Dendritic cell treated with granulocyte-macrophage colony-stimulating factor and Interleukin-4, amounts not matched to agents 40 ng/mL and 50 ng/mL, for 4 days (primary cell): ENCODE measurements around the gene RBM34.

Experiments used
- H3K27ac Mint-ChIP-seq: one replicate; pipeline ENCODE4 v1.8.0; 2022; ENCODE audit warnings: mild to moderate bottlenecking, mixed read lengths
- H3K27me3 Mint-ChIP-seq: one replicate; pipeline ENCODE4 v1.8.0; 2022; ENCODE audit warnings: mild to moderate bottlenecking, mixed read lengths
- H3K36me3 Mint-ChIP-seq: one replicate; pipeline ENCODE4 v1.8.0; 2022; ENCODE audit warnings: low read depth, mixed read lengths
- H3K4me1 Mint-ChIP-seq: one replicate; pipeline ENCODE4 v1.8.0; 2022; ENCODE audit warnings: low read depth, mixed read lengths
- H3K4me3 Mint-ChIP-seq: one replicate; pipeline ENCODE4 v1.8.0; 2022; ENCODE audit warnings: mild to moderate bottlenecking, moderate library complexity, mixed read lengths
- H3K9me3 Mint-ChIP-seq: one replicate; pipeline ENCODE4 v1.8.0; 2022; ENCODE audit warnings: mixed read lengths
- intact Hi-C: fragments of 100-400 bp; cut with micrococcal nuclease; formaldehyde crosslinking; loops from one replicate; pipeline ENCODE4 v1.15.0; 2022

The RBM34 gene

GRCh38 chr1:235122348-235122747, 38.7 kb downstream of the RBM34 start:
- intact Hi-C loops: no loop called here
- Mint-ChIP-seq H3K9me3 (no peaks in the 10 kb centered on the region), H3K27me3 (no peaks in the 10 kb centered on the region), H3K36me3 (peaks cover 75% of the 10 kb centered on the region), H3K4me1 (peaks cover 36% of the 10 kb centered on the region), H3K4me3 (no peak overlapping the region), H3K27ac (no peak overlapping the region)

DNA sequence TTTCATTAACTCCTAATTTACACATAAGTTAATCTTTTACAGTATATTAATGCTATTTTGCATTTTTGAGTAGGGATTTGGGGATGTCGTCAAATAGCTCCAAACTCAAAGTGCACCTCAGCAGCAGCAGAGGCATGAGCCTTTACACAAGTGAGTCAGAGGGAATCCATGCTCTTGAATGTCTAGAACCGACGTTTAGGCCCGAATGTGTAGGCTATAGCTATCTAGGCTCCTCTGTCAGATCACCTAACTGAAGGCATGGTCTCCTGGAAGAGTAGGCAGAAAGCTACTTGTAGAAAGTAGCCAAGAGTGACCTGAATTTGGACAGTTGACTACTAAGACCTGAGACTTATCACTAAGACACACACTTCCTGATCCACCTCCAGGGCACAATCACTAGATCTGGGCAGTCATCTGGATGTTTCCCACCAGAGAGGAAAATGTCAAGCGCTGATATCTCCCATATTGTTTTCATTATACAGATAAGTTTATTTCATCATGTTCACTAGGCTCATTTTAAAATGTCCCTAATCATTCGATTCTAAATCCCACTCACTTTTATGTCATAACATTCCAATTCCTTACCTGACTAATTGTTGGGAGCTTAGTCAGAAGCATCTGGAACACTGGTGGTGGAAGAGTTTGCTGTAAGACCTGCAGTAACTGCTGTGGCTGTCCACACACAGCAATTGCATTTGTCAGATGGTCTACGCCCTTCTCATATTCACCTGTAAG, 47.7 kb downstream of the RBM34 start:
- Mint-ChIP-seq H3K27me3 (no peaks in the 10 kb centered on the region), H3K4me3 (no peak overlapping the region), H3K4me1 (no peaks in the 10 kb centered on the region), H3K36me3 (peaks cover 98% of the 10 kb centered on the region), H3K27ac (no peak overlapping the region), H3K9me3 (no peaks in the 10 kb centered on the region)
- intact Hi-C loops: no loop called here

DNA sequence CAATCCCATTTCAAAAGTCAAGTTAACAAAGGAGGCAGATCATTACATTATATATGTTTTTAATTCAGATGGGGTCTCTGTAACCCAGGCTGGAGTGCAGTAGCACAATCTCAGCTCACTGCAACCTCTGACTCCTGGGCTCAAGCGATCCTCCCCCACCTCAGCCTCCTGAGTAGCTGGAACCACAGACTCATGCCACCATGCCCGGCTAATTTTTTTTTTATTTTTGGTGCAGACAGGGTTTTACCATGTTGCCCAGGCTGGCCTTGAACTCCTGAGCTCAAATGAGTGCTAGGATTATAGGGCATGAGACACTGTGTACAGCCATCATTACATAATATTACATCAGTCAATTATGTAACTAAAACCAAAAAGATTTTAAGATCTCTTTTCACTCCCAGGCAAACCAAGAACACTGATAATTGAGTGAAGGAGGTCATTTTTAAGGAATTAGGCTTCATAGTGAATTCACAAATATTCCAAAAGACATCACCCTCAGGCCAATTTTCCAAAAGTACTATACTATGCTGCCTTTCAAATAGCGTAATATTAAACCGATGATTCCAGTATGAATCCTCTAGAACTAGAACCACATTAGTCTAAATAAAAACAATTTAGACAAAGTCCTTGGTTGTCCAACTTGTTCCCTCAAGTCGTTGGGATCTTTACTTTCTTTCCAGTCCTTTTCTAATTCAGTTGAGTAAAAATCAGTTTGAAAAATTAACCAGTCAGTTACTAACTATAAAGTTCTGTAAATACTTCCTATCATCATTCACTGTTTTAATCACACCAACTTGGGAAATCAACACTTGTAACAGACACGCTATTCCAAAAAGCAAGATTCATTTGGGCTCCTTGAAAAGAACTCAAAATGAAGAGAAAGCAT, 48.5 kb downstream of the RBM34 start:
- H3K27me3 Mint-ChIP-seq: no peaks in the 10 kb centered on the region
- H3K27ac Mint-ChIP-seq: no peak overlapping the region
- H3K9me3 Mint-ChIP-seq: no peaks in the 10 kb centered on the region
- H3K4me1 Mint-ChIP-seq: no peaks in the 10 kb centered on the region
- no peak overlapping the region for H3K4me3 Mint-ChIP-seq
- H3K36me3 Mint-ChIP-seq: peaks cover 98% of the 10 kb centered on the region
- intact Hi-C loops: no loop called here

GRCh38 chr1:235111107-235111506, 49.9 kb downstream of the RBM34 start:
- Mint-ChIP-seq H3K4me1 (no peaks in the 10 kb centered on the region), H3K27me3 (no peaks in the 10 kb centered on the region), H3K9me3 (no peaks in the 10 kb centered on the region), H3K4me3 (no peak overlapping the region), H3K27ac (no peak overlapping the region), H3K36me3 (peaks cover 93% of the 10 kb centered on the region)
- intact Hi-C loops: no loop called here

GRCh38 chr1:235108876-235109275, 52.2 kb downstream of the RBM34 start:
- Mint-ChIP-seq H3K4me3 (no peak overlapping the region), H3K27me3 (peaks cover 6% of the 10 kb centered on the region), H3K9me3 (no peaks in the 10 kb centered on the region), H3K36me3 (peaks cover 74% of the 10 kb centered on the region), H3K4me1 (peaks cover 9% of the 10 kb centered on the region), H3K27ac (no peak overlapping the region)
- intact Hi-C loops: no loop called here

GRCh38 chr1:235108185-235108593, 52.9 kb downstream of the RBM34 start:
- intact Hi-C loops: no loop called here
- peaks cover 71% of the 10 kb centered on the region for H3K36me3 Mint-ChIP-seq
- H3K4me1 Mint-ChIP-seq: peaks cover 11% of the 10 kb centered on the region
- no peak overlapping the region for H3K4me3 Mint-ChIP-seq
- H3K9me3 Mint-ChIP-seq: no peaks in the 10 kb centered on the region
- peaks cover 8% of the 10 kb centered on the region for H3K27me3 Mint-ChIP-seq
- H3K27ac Mint-ChIP-seq: no peak overlapping the region

- no peak overlapping the region for H3K4me3 Mint-ChIP-seq
- H3K4me1 Mint-ChIP-seq: peaks cover 11% of the 10 kb centered on the region
- no peaks in the 10 kb centered on the region for H3K9me3 Mint-ChIP-seq
- H3K27me3 Mint-ChIP-seq: peaks cover 12% of the 10 kb centered on the region
- intact Hi-C loops: no loop called here
- H3K27ac Mint-ChIP-seq: no peak overlapping the region
- peaks cover 65% of the 10 kb centered on the region for H3K36me3 Mint-ChIP-seq
Observed at GRCh38 chr1:235107368-235108184, 53.5 kb downstream of the RBM34 start.

DNA sequence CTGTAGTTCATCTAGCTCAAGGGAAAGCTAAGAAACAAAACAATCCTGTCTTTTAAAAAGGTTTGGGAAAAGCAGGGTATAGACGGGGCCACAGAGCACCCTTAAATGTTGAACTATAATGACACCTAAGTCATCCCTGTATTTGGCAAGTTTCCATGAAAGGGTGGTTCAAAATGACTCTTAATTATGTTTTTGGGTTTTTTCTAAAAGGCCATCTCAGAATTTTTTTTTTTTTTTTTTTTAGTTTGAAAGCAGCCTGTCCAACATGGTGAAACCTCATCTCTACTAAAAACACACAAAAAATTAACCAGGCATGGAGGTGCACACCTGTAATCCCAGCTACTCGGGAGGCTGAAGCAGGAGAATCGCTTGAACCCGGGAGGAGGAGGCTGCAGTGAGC, 54.6 kb downstream of the RBM34 start:
- Mint-ChIP-seq H3K4me3 (no peak overlapping the region), H3K27ac (no peak overlapping the region), H3K9me3 (no peaks in the 10 kb centered on the region), H3K36me3 (peaks cover 53% of the 10 kb centered on the region), H3K27me3 (peaks cover 15% of the 10 kb centered on the region), H3K4me1 (peaks cover 16% of the 10 kb centered on the region)
- intact Hi-C loops: no loop called here

DNA sequence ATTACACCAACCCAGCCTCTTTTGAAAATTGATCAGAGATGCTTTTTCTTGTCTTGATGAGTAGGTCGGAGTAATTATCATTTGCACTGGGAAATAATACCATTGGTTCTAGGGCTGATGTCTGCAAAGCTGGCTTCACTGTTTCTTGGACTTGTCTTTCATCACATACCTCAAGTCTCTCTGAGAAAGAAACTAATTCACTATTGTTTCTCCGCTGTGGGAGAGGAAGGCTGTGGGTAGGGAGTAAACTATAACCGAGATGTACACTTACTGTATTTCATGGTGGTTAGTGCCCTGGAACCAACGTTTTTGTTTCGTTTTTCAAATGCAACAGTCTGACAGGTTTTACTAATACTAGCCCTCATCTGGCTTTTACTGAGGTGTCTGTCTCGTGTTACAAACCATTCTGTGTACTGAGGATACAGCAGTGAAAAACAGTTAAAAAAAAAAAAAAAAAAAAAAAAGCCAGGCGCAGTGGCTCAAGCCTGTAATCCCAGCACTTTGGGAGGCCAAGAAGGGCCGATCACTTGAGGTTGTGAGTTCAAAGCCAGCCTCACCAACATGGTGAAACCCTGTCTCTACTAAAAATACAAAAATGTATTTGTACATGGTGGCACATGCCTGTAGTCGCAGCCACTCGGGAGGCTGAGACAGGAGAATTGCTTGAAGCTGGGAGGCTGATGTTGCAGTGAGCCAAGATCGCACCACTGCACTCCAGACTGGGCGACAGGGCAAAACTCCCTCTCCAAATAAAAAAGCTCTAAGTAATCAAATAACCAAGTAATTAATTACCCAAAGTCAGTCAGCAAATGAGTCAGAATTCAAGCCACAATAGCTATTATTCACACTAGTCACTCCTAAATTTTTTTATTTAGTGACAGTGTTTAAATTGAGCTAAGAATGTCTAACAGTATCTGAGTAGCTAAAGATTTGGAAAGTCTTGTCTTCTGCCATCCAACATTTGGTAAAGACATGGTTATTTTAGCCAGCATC, 55.7 kb downstream of the RBM34 start:
- Mint-ChIP-seq H3K27me3 (peaks cover 20% of the 10 kb centered on the region), H3K9me3 (no peaks in the 10 kb centered on the region), H3K27ac (no peak overlapping the region), H3K36me3 (peaks cover 42% of the 10 kb centered on the region), H3K4me3 (no peak overlapping the region), H3K4me1 (peaks cover 23% of the 10 kb centered on the region)
- intact Hi-C loops: no loop called here

DNA sequence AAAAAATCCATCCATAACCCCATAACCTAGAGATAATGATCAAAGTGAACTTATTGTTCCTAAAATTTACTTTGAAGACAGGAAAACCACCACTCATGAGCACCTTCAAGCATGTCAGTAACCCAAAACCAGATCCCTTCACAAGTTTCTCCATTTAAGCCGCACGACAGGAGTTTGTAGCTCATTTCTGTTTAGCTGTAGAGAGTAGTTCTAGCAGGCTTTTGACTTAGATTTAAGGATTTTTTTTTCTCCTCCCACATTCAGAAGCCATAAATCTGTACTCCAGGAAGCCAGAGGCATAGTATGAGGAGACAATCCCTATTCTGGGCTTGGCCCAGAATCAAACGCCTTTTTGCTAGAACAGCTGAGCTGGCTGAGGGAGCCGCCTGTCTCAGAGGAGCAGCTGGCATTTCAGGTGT, 58.0 kb downstream of the RBM34 start:
- no peaks in the 10 kb centered on the region for H3K9me3 Mint-ChIP-seq
- H3K36me3 Mint-ChIP-seq: peaks cover 19% of the 10 kb centered on the region
- peaks cover 23% of the 10 kb centered on the region for H3K4me1 Mint-ChIP-seq
- peaks cover 25% of the 10 kb centered on the region for H3K27me3 Mint-ChIP-seq
- intact Hi-C loops: loop anchor here (5.0 kb wide), 1 partner anchor 314 kb away; no protein-coding TSS in a partner anchor
- no peak overlapping the region for H3K4me3 Mint-ChIP-seq
- no peak overlapping the region for H3K27ac Mint-ChIP-seq

GRCh38 chr1:235102259-235102582, 58.8 kb downstream of the RBM34 start:
- intact Hi-C loops: loop anchor here (5.0 kb wide), 1 partner anchor 315 kb away; no protein-coding TSS in a partner anchor
- no peak overlapping the region for H3K27ac Mint-ChIP-seq
- H3K4me1 Mint-ChIP-seq: peaks cover 23% of the 10 kb centered on the region
- no peaks in the 10 kb centered on the region for H3K9me3 Mint-ChIP-seq
- H3K36me3 Mint-ChIP-seq: peaks cover 11% of the 10 kb centered on the region
- no peak overlapping the region for H3K4me3 Mint-ChIP-seq
- peaks cover 25% of the 10 kb centered on the region for H3K27me3 Mint-ChIP-seq

- no peak overlapping the region for H3K27ac Mint-ChIP-seq
- peaks cover 23% of the 10 kb centered on the region for H3K4me1 Mint-ChIP-seq
- no peaks in the 10 kb centered on the region for H3K9me3 Mint-ChIP-seq
Observed at GRCh38 chr1:235101558-235102258, 59.3 kb downstream of the RBM34 start.

More at GRCh38 chr1:235101558-235102258, 59.3 kb downstream of the RBM34 start:
- Mint-ChIP-seq H3K27me3 (peaks cover 25% of the 10 kb centered on the region), H3K4me3 (no peak overlapping the region), H3K36me3 (peaks cover 6% of the 10 kb centered on the region)
- intact Hi-C loops: loop anchor here (5.0 kb wide), 1 partner anchor 316 kb away; no protein-coding TSS in a partner anchor
